HEK293T (cell line): ENCODE measurements around the gene CYS1.
"Not testable (repeated sequence)": the region's sequence is repeated elsewhere in the genome, so short reads cannot be mapped to it uniquely, and the experiment has no call there.

Experiments used
- CTCF ChIA-PET: fragments of 350-600 bp; formaldehyde crosslinking; extraction: SDS; loops from one replicate; lab custom pipeline; 2021; ENCODE audit warnings: antibody characterized with exemption, inconsistent platforms; lab: Yijun Ruan, JAX
- POLR2A ChIA-PET: fragments of 350-600 bp; formaldehyde crosslinking; extraction: SDS; loops from one replicate; lab custom pipeline; 2020; ENCODE audit warnings: antibody characterized with exemption, inconsistent platforms; lab: Yijun Ruan, JAX
- DNase-seq: peaks from one replicate; pipeline ENCODE4 v3.0.0; 2012; ENCODE audit warnings: mixed read lengths; ENCODE audit errors: extremely low spot score
- ARNT ChIP-seq: fragments of 450-650 bp; IDR thresholded peaks from 2 replicates; pipeline ENCODE4 v1.6.1; 2017; ENCODE audit warnings: mild to moderate bottlenecking
- BHLHE40 ChIP-seq: fragments of 450-650 bp; IDR thresholded peaks from 2 replicates; pipeline ENCODE4 v1.6.1; 2016; ENCODE audit warnings: mild to moderate bottlenecking, moderate library complexity, borderline replicate concordance
- CTBP1 ChIP-seq: fragments of 450-650 bp; IDR thresholded peaks from 2 replicates; pipeline ENCODE4 v1.6.1; 2016; ENCODE audit warnings: borderline replicate concordance
- ELF4 ChIP-seq: fragments of 450-650 bp; IDR thresholded peaks from 2 replicates; pipeline ENCODE4 v1.6.1; 2017; ENCODE audit warnings: antibody characterized with exemption
- FOXA1 ChIP-seq: fragments of 450-650 bp; IDR thresholded peaks from 2 replicates; pipeline ENCODE4 v1.6.1; 2016; ENCODE audit warnings: mild to moderate bottlenecking
- FOXK2 ChIP-seq: fragments of 450-650 bp; IDR thresholded peaks from 2 replicates; pipeline ENCODE4 v1.6.1; 2016; ENCODE audit warnings: mild to moderate bottlenecking
- FOXM1 ChIP-seq: fragments of 450-650 bp; IDR thresholded peaks from 2 replicates; pipeline ENCODE4 v1.6.1; 2017; ENCODE audit warnings: mild to moderate bottlenecking, borderline replicate concordance
- HDGF ChIP-seq: fragments of 450-650 bp; IDR thresholded peaks from 2 replicates; pipeline ENCODE4 v1.6.1; 2017; ENCODE audit warnings: antibody characterized with exemption, borderline replicate concordance
- L3MBTL2 ChIP-seq: fragments of 450-650 bp; conservative IDR thresholded peaks from 2 replicates; pipeline ENCODE4 v1.6.1; 2016; ENCODE audit warnings: mild to moderate bottlenecking
- LEF1 ChIP-seq: fragments of 450-650 bp; IDR thresholded peaks from 2 replicates; pipeline ENCODE4 v1.6.1; 2017; ENCODE audit warnings: mild to moderate bottlenecking, borderline replicate concordance
- NFRKB ChIP-seq: fragments of 450-650 bp; IDR thresholded peaks from 2 replicates; pipeline ENCODE4 v1.6.1; 2016; ENCODE audit warnings: mild to moderate bottlenecking, moderate library complexity
- PKNOX1 ChIP-seq: fragments of 450-650 bp; IDR thresholded peaks from 2 replicates; pipeline ENCODE4 v1.6.1; 2016
- SP1 ChIP-seq: fragments of 450-650 bp; IDR thresholded peaks from 2 replicates; pipeline ENCODE4 v1.6.1; 2017
- SUZ12 ChIP-seq: fragments of 450-650 bp; IDR thresholded peaks from 2 replicates; pipeline ENCODE4 v1.6.1; 2016; ENCODE audit warnings: mild to moderate bottlenecking
- TARDBP ChIP-seq: fragments of 450-650 bp; IDR thresholded peaks from 2 replicates; pipeline ENCODE4 v1.6.1; 2016
- ZNF384 ChIP-seq: fragments of 450-650 bp; IDR thresholded peaks from 2 replicates; pipeline ENCODE4 v1.6.1; 2016

The CYS1 gene

GRCh38 chr2:10032746-10033105 is 47.5 kb downstream of the CYS1 start:
- TF ChIP-seq SP1 (no peak), TARDBP (no peak), PKNOX1 (no peak), CTBP1 (no peak), LEF1 (no peak), FOXK2 (no peak), ZNF384 (no peak), FOXM1 (no peak), L3MBTL2 (no peak), ARNT (no peak), BHLHE40 (no peak), HDGF (no peak), FOXA1 (no peak), ELF4 (no peak), SUZ12 (no peak), NFRKB (no peak)
- POLR2A ChIA-PET, result no interaction called here
- CTCF ChIA-PET, result no interaction called here
- no peak for DNase-seq

- POLR2A ChIA-PET, result no interaction called here
- CTCF ChIA-PET, result no interaction called here
- TF ChIP-seq PKNOX1 (no peak), ZNF384 (no peak), CTBP1 (no peak)
- DNase-seq, result no peak
Observed at GRCh38 chr2:10031886-10032745, 48.1 kb downstream of the CYS1 start.

- CTCF ChIA-PET, result interaction anchor here (0.6 to 1.0 kb wide), 2 partner anchors 18 to 41 kb away, joined by 3 to 7 read pairs; no protein-coding TSS in a partner anchor
- POLR2A ChIA-PET, DNase-seq: not testable (repeated sequence)
Observed at GRCh38 chr2:10030798-10031197, 49.4 kb downstream of the CYS1 start.

GRCh38 chr2:10030311-10030736 is 49.9 kb downstream of the CYS1 start:
- CTCF ChIA-PET, result interaction anchor here (0.6 to 1.0 kb wide), 2 partner anchors 18 to 42 kb away, joined by 3 to 7 read pairs; no protein-coding TSS in a partner anchor
- no peak for DNase-seq
- POLR2A ChIA-PET, result no interaction called here
- TF ChIP-seq SUZ12, result no peak
- TF ChIP-seq ARNT, result no peak
- TF ChIP-seq CTBP1, result no peak
- no peak for TF ChIP-seq SP1
- TF ChIP-seq FOXM1, result no peak
- no peak for TF ChIP-seq NFRKB
- TF ChIP-seq LEF1, result no peak
- TF ChIP-seq PKNOX1, result no peak
- no peak for TF ChIP-seq TARDBP

GRCh38 chr2:10029875-10030223 is 50.4 kb downstream of the CYS1 start:
- ChIA-PET POLR2A (no interaction called here), CTCF (no interaction called here)
- TF ChIP-seq ZNF384 (no peak), SP1 (no peak), SUZ12 (no peak), FOXK2 (no peak), CTBP1 (no peak), LEF1 (no peak), HDGF (no peak), NFRKB (no peak), PKNOX1 (no peak)
- no peak for DNase-seq

- TF ChIP-seq SUZ12, result no peak
- no peak for TF ChIP-seq L3MBTL2
- TF ChIP-seq FOXK2, result no peak
- TF ChIP-seq ARNT, result no peak
- TF ChIP-seq ELF4, result no peak
- no peak for TF ChIP-seq ZNF384
- no peak for TF ChIP-seq SP1
- no peak for TF ChIP-seq PKNOX1
- TF ChIP-seq LEF1, result no peak
- no peak for TF ChIP-seq NFRKB
- no peak for TF ChIP-seq HDGF
- no peak for TF ChIP-seq CTBP1
- TF ChIP-seq BHLHE40, result no peak
- no peak for TF ChIP-seq FOXA1
- TF ChIP-seq FOXM1, result no peak
- no peak for TF ChIP-seq TARDBP
- CTCF ChIA-PET, result no interaction called here
- POLR2A ChIA-PET, result no interaction called here
- DNase-seq, result no peak
Observed at GRCh38 chr2:10028988-10029874, 51.0 kb downstream of the CYS1 start.
